GM10266 (cell line): Measurements from ENCODE around the gene NAGLU.

ENCODE experiments used
- DNase-seq: peaks from one replicate; pipeline ENCODE4 v3.0.0; 2012; ENCODE audit errors: extremely low spot score
- TF ChIP-seq, protein P1 (sequence below): IDR thresholded peaks from 2 replicates; pipeline ENCODE4 v1.5.1; 2012; ENCODE audit warnings: mild to moderate bottlenecking, low read depth; ENCODE audit not compliant: control insufficient read depth, insufficient read depth; ENCODE audit errors: missing control alignments

The NAGLU gene

GRCh38 chr17:42527932-42528331, 8.1 kb upstream of the NAGLU start:
- TF ChIP-seq, protein P1, sequence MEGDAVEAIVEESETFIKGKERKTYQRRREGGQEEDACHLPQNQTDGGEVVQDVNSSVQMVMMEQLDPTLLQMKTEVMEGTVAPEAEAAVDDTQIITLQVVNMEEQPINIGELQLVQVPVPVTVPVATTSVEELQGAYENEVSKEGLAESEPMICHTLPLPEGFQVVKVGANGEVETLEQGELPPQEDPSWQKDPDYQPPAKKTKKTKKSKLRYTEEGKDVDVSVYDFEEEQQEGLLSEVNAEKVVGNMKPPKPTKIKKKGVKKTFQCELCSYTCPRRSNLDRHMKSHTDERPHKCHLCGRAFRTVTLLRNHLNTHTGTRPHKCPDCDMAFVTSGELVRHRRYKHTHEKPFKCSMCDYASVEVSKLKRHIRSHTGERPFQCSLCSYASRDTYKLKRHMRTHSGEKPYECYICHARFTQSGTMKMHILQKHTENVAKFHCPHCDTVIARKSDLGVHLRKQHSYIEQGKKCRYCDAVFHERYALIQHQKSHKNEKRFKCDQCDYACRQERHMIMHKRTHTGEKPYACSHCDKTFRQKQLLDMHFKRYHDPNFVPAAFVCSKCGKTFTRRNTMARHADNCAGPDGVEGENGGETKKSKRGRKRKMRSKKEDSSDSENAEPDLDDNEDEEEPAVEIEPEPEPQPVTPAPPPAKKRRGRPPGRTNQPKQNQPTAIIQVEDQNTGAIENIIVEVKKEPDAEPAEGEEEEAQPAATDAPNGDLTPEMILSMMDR, result no peak
- DNase-seq, result no peak

DNA sequence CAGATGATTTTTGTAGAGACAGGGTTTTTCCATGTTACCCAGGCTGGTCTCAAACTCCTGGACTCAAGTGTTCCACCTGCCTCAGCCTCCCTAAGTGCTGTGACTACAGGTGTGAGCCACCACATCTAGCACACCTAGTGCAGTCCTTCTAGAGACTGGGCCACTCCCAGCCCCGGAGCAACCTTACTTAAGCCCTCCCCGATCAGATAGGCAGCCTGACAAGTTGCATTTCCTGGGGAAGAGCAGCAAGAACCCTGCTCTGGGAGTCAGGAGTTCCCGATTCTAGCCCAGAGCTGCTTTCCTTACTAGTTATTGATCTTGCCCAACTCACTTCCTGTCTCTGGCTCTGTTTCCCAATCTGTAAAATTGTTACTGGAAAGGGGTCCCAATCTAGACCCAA, 7.0 kb upstream of the NAGLU start:
- DNase-seq, result no peak
- TF ChIP-seq, protein P1, result no peak

DNA sequence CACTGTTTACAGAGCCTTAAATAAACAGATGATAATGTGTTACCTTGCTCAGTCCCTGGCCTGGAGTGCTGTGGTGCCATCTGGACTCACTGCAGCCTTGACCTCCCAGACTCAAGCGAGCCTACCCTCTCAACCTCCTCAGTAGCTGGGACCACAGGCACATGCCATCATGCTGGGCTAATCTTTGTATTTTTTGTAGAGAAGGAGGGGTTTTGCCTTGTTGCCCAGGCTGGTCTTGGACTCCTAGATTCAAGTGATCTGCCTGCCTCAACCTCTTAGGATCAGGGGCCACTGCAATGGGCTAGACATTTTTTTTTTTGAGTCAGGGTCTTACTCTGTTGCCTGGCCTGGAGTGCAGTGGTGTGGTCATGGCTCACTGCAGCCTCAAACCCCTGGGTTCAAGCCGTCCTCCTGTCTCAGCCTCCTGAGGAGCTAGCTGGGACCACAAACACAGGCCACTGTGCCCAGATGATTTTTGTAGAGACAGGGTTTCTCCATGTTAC, 5.0 kb upstream of the NAGLU start:
- TF ChIP-seq, protein P1, result no peak
- no peak for DNase-seq

DNA sequence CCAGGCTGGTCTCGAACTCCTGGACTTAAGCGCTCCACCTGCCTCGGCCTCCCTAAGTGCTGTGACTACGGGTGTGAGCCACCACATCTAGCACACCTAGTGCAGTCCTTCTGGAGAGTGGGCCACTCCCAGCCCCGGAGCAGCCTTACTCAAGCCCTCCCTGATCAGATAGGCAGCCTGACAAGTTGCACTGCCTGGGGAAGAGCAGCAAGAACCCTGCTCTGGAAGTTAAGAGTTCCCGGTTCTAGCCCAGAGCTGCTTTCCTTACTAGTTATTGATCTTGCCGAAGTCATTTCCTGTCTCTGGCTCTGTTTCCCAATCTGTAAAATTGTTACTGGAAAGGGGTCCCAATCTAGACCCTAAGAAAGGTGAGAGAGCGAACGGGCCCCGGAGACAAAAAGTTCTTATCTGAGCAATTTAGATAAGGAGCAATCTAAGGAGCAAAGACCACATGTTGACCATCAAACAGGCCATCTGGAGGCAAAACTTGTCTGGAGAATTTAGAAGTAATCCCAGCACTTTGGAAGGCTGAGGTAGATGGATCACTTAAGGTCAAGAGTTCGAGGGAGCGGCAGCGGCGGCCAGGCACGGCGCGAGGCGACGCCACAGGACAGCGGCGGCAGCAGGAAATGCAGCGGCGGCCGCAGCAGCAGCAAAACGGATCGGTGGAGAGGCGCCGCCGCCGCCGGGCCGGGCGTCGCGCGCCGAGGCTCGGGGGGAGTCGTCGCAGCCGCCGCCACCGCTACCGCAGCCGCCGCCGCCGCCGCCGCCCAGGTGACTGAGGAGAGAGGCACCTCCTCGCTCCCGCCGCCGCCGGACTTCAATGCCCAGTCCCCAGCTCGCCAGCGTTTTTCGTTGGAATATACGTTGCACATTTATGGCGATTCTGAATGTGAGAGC, 4.3 kb upstream of the NAGLU start:
- peak; percentile 67 for DNase-seq
- TF ChIP-seq, protein P1, result peak; percentile 62

- DNase-seq, result no peak
Observed at GRCh38 chr17:42535155-42536047, 640 bp upstream of the NAGLU start.

DNA sequence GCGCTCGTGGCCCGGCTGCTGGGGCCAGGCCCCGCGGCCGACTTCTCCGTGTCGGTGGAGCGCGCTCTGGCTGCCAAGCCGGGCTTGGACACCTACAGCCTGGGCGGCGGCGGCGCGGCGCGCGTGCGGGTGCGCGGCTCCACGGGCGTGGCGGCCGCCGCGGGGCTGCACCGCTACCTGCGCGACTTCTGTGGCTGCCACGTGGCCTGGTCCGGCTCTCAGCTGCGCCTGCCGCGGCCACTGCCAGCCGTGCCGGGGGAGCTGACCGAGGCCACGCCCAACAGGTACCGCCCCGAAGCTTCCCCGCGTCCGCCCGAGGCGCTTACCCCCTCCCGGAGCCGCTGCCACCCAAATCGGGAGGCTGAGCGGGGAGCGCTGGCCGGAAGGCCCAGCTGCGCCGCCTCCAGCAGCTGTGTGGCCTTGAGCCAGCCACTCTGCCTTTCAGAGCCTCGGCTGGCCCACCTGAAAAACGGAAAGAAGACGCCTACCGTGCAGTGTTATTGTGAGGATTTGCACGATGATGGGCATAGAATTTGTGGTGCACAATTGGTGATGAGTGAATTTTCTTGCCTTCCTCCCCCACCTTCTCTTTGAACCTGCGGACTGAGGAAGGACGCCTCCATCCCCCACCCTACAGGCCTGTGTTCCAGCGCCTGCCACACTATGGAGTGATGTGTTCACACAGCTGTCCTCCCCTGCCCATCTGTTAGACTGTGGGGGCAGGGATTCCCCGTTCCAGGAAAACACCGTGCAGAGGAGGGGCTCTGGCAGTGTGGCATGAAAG, 523 bp downstream of the NAGLU start:
- peak; percentile 95 for DNase-seq

More at GRCh38 chr17:42535155-42536047, 640 bp upstream of the NAGLU start:
- TF ChIP-seq, protein P1, result no peak

More for the DNA sequence above, 523 bp downstream of the NAGLU start:
- TF ChIP-seq, protein P1, result no peak
